Skeletal muscle satellite cell (primary cell): ENCODE results near the gene PRKAG3.
A peak's percentile ranks its signal among the peaks of the same experiment; 100 is the strongest.

Source experiments
- H3K27me3 ChIP-seq: 2 replicates; pipeline ENCODE4 v1.7.0; 2013; ENCODE audit warnings: low read length; ENCODE audit not compliant: control insufficient read depth, insufficient read depth
- H3K36me3 ChIP-seq: 2 replicates; pipeline ENCODE4 v1.7.0; 2013; ENCODE audit warnings: mild to moderate bottlenecking, control low read depth, low read length; ENCODE audit not compliant: insufficient read depth
- H3K4me1 ChIP-seq: 2 replicates; pipeline ENCODE4 v1.7.0; 2013; ENCODE audit warnings: low read length; ENCODE audit not compliant: control insufficient read depth, insufficient read depth
- H3K4me2 ChIP-seq: 2 replicates; pipeline ENCODE4 v1.7.0; 2013; ENCODE audit warnings: mild to moderate bottlenecking, low read length
- H3K4me3 ChIP-seq: 2 replicates; pipeline ENCODE4 v1.7.0; 2013; ENCODE audit warnings: low read length
- H3K9ac ChIP-seq: 2 replicates; pipeline ENCODE4 v1.7.0; 2013; ENCODE audit warnings: mild to moderate bottlenecking, low read depth, low read length, moderate library complexity
- H3K9me3 ChIP-seq: replicated peaks from 2 replicates; pipeline ENCODE4 v1.7.0; 2013; ENCODE audit warnings: mild to moderate bottlenecking, control low read depth, low read length

PRKAG3 gene

GRCh38 chr2:218809515-218809914, 22.1 kb downstream of the PRKAG3 start:
- H3K4me2 ChIP-seq: no peak overlapping the region
- H3K36me3 ChIP-seq: no peaks in the 10 kb centered on the region
- no peaks in the 10 kb centered on the region for H3K9me3 ChIP-seq
- peaks cover 14% of the 10 kb centered on the region for H3K4me1 ChIP-seq
- H3K9ac ChIP-seq: no peak overlapping the region
- H3K4me3 ChIP-seq: no peak overlapping the region
- H3K27me3 ChIP-seq: no peaks in the 10 kb centered on the region

GRCh38 chr2:218807626-218808025, 24.0 kb downstream of the PRKAG3 start:
- no peak overlapping the region for H3K9ac ChIP-seq
- H3K4me2 ChIP-seq: no peak overlapping the region
- peaks cover 14% of the 10 kb centered on the region for H3K4me1 ChIP-seq
- no peaks in the 10 kb centered on the region for H3K27me3 ChIP-seq
- no peaks in the 10 kb centered on the region for H3K36me3 ChIP-seq
- no peak overlapping the region for H3K4me3 ChIP-seq
- no peaks in the 10 kb centered on the region for H3K9me3 ChIP-seq

- H3K9me3 ChIP-seq: no peaks in the 10 kb centered on the region
- no peak overlapping the region for H3K4me3 ChIP-seq
- H3K27me3 ChIP-seq: no peaks in the 10 kb centered on the region
- H3K4me2 ChIP-seq: peak overlapping the region; percentile 45
- H3K36me3 ChIP-seq: no peaks in the 10 kb centered on the region
- H3K9ac ChIP-seq: peak overlapping the region; percentile 59
- H3K4me1 ChIP-seq: peaks cover 14% of the 10 kb centered on the region
These were observed 25.1 kb downstream of the PRKAG3 start for GRCh38 chr2:218806346-218806978.

- no peaks in the 10 kb centered on the region for H3K36me3 ChIP-seq
- H3K27me3 ChIP-seq: no peaks in the 10 kb centered on the region
- no peak overlapping the region for H3K4me3 ChIP-seq
- peaks cover 14% of the 10 kb centered on the region for H3K4me1 ChIP-seq
- peak overlapping the region; percentile 45 for H3K4me2 ChIP-seq
- peak overlapping the region; percentile 59 for H3K9ac ChIP-seq
- H3K9me3 ChIP-seq: no peaks in the 10 kb centered on the region
These were observed 26.0 kb downstream of the PRKAG3 start for GRCh38 chr2:218805627-218806026.

GRCh38 chr2:218804817-218805216, 26.8 kb downstream of the PRKAG3 start:
- no peak overlapping the region for H3K4me3 ChIP-seq
- H3K4me2 ChIP-seq: no peak overlapping the region
- H3K27me3 ChIP-seq: no peaks in the 10 kb centered on the region
- H3K4me1 ChIP-seq: peaks cover 14% of the 10 kb centered on the region
- H3K36me3 ChIP-seq: no peaks in the 10 kb centered on the region
- no peak overlapping the region for H3K9ac ChIP-seq
- no peaks in the 10 kb centered on the region for H3K9me3 ChIP-seq

GRCh38 chr2:218802386-218802994, 29.1 kb downstream of the PRKAG3 start:
- H3K4me2 ChIP-seq: no peak overlapping the region
- no peaks in the 10 kb centered on the region for H3K36me3 ChIP-seq
- H3K4me1 ChIP-seq: peaks cover 14% of the 10 kb centered on the region
- H3K4me3 ChIP-seq: no peak overlapping the region
- no peaks in the 10 kb centered on the region for H3K27me3 ChIP-seq
- no peak overlapping the region for H3K9ac ChIP-seq
- no peaks in the 10 kb centered on the region for H3K9me3 ChIP-seq

- Histone ChIP-seq H3K9ac (no peak overlapping the region), H3K4me3 (no peak overlapping the region), H3K27me3 (no peaks in the 10 kb centered on the region), H3K36me3 (no peaks in the 10 kb centered on the region), H3K4me1 (no peaks in the 10 kb centered on the region), H3K4me2 (no peak overlapping the region), H3K9me3 (no peaks in the 10 kb centered on the region)
These were observed 31.6 kb downstream of the PRKAG3 start for GRCh38 chr2:218799990-218800389.

- Histone ChIP-seq H3K27me3 (peaks cover 3% of the 10 kb centered on the region), H3K9ac (no peak overlapping the region), H3K4me1 (no peaks in the 10 kb centered on the region), H3K4me2 (no peak overlapping the region), H3K36me3 (no peaks in the 10 kb centered on the region), H3K9me3 (no peaks in the 10 kb centered on the region), H3K4me3 (no peak overlapping the region)
These were observed 32.7 kb downstream of the PRKAG3 start for GRCh38 chr2:218798767-218799504.

- Histone ChIP-seq H3K9ac (no peak overlapping the region), H3K27me3 (peaks cover 3% of the 10 kb centered on the region), H3K9me3 (no peaks in the 10 kb centered on the region), H3K4me2 (no peak overlapping the region), H3K36me3 (no peaks in the 10 kb centered on the region), H3K4me3 (no peak overlapping the region), H3K4me1 (no peaks in the 10 kb centered on the region)
These were observed 34.9 kb downstream of the PRKAG3 start for GRCh38 chr2:218796691-218797090.

- Histone ChIP-seq H3K4me1 (no peaks in the 10 kb centered on the region), H3K9me3 (no peaks in the 10 kb centered on the region), H3K9ac (no peak overlapping the region), H3K27me3 (peaks cover 3% of the 10 kb centered on the region), H3K4me2 (no peak overlapping the region), H3K36me3 (no peaks in the 10 kb centered on the region), H3K4me3 (no peak overlapping the region)
These were observed 39.2 kb downstream of the PRKAG3 start for GRCh38 chr2:218792433-218792832.

- Histone ChIP-seq H3K4me1 (no peaks in the 10 kb centered on the region), H3K9me3 (no peaks in the 10 kb centered on the region), H3K4me2 (no peak overlapping the region), H3K4me3 (no peak overlapping the region), H3K36me3 (no peaks in the 10 kb centered on the region), H3K9ac (no peak overlapping the region), H3K27me3 (no peaks in the 10 kb centered on the region)
These were observed 42.9 kb downstream of the PRKAG3 start for GRCh38 chr2:218788529-218789255.
